Breast epithelium (tissue), 4 donors: ENCODE data around the gene RAC3. TPM values are rescaled to one million over a fixed set of nuclear protein-coding genes. Genes with fewer than 3 reads are reported as not detected.

Experiments used
- DNase-seq, 2 donors: peaks; one replicate each; pipeline ENCODE4 v3.0.0-alpha.2; 2019; ENCODE audit warnings: low spot score in 2 of 2
- H3K27ac ChIP-seq, 2 donors: fragments of 200-600 bp; sonication (generic) in 1 of 2; one replicate each; pipeline ENCODE4 v1.5.1; 2016 to 2019; ENCODE audit warnings: mild to moderate bottlenecking in 1 of 2
- H3K27me3 ChIP-seq, 2 donors: fragments of 200-600 bp; sonication (generic) in 1 of 2; one replicate each; pipeline versions ENCODE4 v1.5.1 to v1.6.0; 2017 to 2019; ENCODE audit warnings: control low read depth in 1 of 2, mild to moderate bottlenecking in 1 of 2
- H3K36me3 ChIP-seq: fragments of 200-600 bp; one replicate; pipeline ENCODE4 v1.5.1; 2019
- H3K4me1 ChIP-seq, 2 donors: fragments of 200-600 bp; sonication (generic); one replicate each; pipeline ENCODE4 v1.5.1; 2016 to 2019; ENCODE audit warnings: control low read depth in 1 of 2
- H3K4me3 ChIP-seq, 3 donors: fragments of 200-600 bp; sonication (generic); 1 replicate in 2 of 3; 2 replicates in 1 of 3; pipeline ENCODE4 v1.5.1; 2016 to 2019; ENCODE audit warnings: mild to moderate bottlenecking in 3 of 3, moderate library complexity in 2 of 3
- H3K9me3 ChIP-seq, 2 donors: fragments of 200-600 bp; sonication (generic) in 1 of 2; one replicate each; pipeline ENCODE4 v1.5.1; 2016 to 2019; ENCODE audit warnings: control low read depth in 1 of 2
- POLR2A ChIP-seq: fragments of 450-650 bp; IDR thresholded peaks from one replicate; pipeline ENCODE4 v1.6.1; 2016; ENCODE audit warnings: antibody characterized with exemption, mild to moderate bottlenecking, moderate library complexity
- POLR2AphosphoS5 ChIP-seq, 3 donors: sonication (generic); formaldehyde crosslinking; IDR thresholded peaks; one replicate each; pipeline ENCODE4 v1.6.1; 2017; ENCODE audit warnings: antibody characterized with exemption in 3 of 3
- intact Hi-C: fragments of 100-400 bp; cut with DNase I; formaldehyde crosslinking; loops from one replicate; pipeline ENCODE4 v1.15.1; 2023; ENCODE audit warnings: low total_unique reads
- total RNA-seq, 3 donors: library from RNA; depleted of rRNA; stranded (reverse); fragments of >200 nt; gene quantifications; one replicate each; pipeline ENCODE4 v1.1.0, GENCODE V29; 2016
- TF ChIP-seq, protein P1 (sequence below), 3 donors: fragments of 450-650 bp; IDR thresholded peaks; one replicate each; pipeline ENCODE4 v1.5.1; 2016 to 2017; ENCODE audit warnings: antibody characterized with exemption in 3 of 3, mild to moderate bottlenecking in 3 of 3, moderate library complexity in 3 of 3

The RAC3 gene
- total RNA-seq = 10 to 100 TPM in 2 of 3 donors, 1 to 10 TPM in 1; 7.6 to 23.0 (median 16.1) TPM

DNA sequence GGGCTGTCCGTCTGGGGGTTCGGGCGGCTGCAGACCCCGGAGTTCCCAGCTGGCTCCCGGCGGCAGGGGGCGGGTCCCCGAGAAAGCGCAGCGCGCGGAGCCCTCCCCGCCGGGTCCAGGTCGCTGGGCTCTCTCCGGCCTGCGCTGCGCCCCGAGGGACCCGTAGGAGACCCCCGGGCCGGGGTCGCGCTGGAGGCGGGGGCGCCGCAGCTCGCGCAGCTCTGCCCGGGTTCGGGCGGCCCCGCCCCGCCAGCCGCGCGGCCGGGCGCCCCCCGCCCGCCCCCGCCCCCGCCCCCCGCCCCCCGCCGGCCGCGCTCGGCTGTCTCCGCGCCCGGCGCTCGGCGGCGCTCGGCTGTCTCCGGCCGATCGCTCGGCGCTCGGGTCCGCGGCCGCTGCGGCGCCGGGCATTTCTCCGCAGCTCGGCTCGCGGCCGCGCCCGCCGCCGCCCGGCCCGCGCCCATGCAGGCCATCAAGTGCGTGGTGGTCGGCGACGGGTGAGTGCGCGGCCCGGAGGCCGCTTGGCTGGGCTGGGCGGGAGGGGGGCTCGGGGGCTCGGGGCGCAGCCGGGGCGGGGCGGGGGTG lies at the start of gene RAC3:
Gene RAC3, plus strand, starts transcription at position 376 of the 582 bp plus-strand sequence. Its CDS starts 84 bp downstream, at position 460.
- H3K9me3 ChIP-seq = no peaks in the 10 kb centered on the region
- H3K4me3 ChIP-seq = peak within 1 kb of the TSS; percentile 30 to 90 (median 59)
- peaks cover 5 to 7% of the 10 kb centered on the region in 2 donors for H3K4me1 ChIP-seq
- TF ChIP-seq, protein P1, sequence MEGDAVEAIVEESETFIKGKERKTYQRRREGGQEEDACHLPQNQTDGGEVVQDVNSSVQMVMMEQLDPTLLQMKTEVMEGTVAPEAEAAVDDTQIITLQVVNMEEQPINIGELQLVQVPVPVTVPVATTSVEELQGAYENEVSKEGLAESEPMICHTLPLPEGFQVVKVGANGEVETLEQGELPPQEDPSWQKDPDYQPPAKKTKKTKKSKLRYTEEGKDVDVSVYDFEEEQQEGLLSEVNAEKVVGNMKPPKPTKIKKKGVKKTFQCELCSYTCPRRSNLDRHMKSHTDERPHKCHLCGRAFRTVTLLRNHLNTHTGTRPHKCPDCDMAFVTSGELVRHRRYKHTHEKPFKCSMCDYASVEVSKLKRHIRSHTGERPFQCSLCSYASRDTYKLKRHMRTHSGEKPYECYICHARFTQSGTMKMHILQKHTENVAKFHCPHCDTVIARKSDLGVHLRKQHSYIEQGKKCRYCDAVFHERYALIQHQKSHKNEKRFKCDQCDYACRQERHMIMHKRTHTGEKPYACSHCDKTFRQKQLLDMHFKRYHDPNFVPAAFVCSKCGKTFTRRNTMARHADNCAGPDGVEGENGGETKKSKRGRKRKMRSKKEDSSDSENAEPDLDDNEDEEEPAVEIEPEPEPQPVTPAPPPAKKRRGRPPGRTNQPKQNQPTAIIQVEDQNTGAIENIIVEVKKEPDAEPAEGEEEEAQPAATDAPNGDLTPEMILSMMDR (IDR thresholded peaks at IDR 0.05) = no peak
- DNase-seq = no peak
- peak within 1 kb of the TSS; percentile 61 to 83 for H3K27ac ChIP-seq
- intact Hi-C loops = loop anchor here (5.0 to 10.0 kb wide), 2 partner anchors 53 to 121 kb away; no protein-coding TSS in a partner anchor
- no peaks in the 10 kb centered on the region for H3K36me3 ChIP-seq
- H3K27me3 ChIP-seq = no peaks in the 10 kb centered on the region

- Histone ChIP-seq H3K36me3 (peaks cover 5% of the 10 kb centered on the region), H3K4me1 (peaks cover 0 to 8% of the 10 kb centered on the region in 2 donors), H3K9me3 (no peaks in the 10 kb centered on the region), H3K27me3 (no peaks in the 10 kb centered on the region), H3K4me3 (no peak overlapping the region), H3K27ac (no peak overlapping the region)
- intact Hi-C loops = no loop called here
- no peak for DNase-seq
- TF ChIP-seq, protein P1 (IDR thresholded peaks at IDR 0.05) = no peak
- TF ChIP-seq POLR2A = no peak
- no peak for TF ChIP-seq POLR2AphosphoS5 (IDR thresholded peaks at IDR 0.05)
Observed at GRCh38 chr17:81983011-81983638, 48.4 kb upstream of the RAC3 start.

DNA sequence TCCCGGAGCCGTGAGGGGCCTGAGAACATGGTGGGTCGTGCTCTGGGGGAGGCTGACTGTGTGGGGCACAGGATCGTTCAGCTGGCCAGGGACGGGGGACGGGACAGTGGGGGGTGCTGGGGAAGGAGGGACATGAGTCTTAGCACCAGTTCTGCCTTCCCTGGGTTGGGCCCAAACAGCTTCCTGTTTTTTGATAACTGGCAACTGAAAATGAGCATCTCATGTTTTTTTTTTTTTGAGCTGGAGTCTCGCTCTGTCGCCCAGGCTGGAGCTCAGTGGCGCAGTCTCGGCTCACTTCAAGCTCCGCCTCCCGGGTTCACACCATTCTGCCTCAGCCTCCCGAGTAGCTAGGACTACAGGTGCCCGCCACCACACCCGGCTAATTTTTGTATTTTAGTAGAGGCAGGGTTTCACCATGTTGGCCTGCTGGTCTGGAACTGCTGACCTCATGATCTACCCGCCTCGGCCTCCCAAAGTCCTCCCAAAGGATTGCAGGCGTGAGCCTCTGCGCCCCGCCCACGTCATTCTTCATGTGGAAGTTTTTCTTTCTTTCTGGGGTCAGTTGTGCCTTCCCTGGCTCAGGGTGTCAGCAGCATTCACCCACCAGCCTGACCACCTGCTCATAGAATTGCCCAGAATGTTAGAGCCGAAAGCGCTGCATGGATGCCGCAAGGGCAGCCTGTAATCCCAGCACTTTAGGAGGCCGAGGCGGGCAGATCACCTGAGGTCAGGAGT lies 47.7 kb upstream of the RAC3 start:
- Histone ChIP-seq H3K4me3 (no peak overlapping the region), H3K36me3 (peaks cover 5% of the 10 kb centered on the region), H3K4me1 (peaks cover 0 to 3% of the 10 kb centered on the region in 2 donors), H3K27ac (no peak overlapping the region), H3K9me3 (no peaks in the 10 kb centered on the region), H3K27me3 (no peaks in the 10 kb centered on the region)
- DNase-seq = no peak
- TF ChIP-seq POLR2A = no peak
- TF ChIP-seq POLR2AphosphoS5 (IDR thresholded peaks at IDR 0.05) = no peak
- TF ChIP-seq, protein P1 (IDR thresholded peaks at IDR 0.05) = no peak
- intact Hi-C loops = no loop called here

- Histone ChIP-seq H3K9me3 (no peaks in the 10 kb centered on the region), H3K4me1 (no peaks in the 10 kb centered on the region), H3K27ac (no peak overlapping the region), H3K4me3 (no peak overlapping the region), H3K36me3 (peaks cover 5% of the 10 kb centered on the region), H3K27me3 (no peaks in the 10 kb centered on the region)
- no peak for DNase-seq
- TF ChIP-seq, protein P1 (IDR thresholded peaks at IDR 0.05) = no peak
- TF ChIP-seq POLR2A = no peak
- no peak for TF ChIP-seq POLR2AphosphoS5 (IDR thresholded peaks at IDR 0.05)
- intact Hi-C loops = no loop called here
Observed at GRCh38 chr17:81984773-81985410, 46.6 kb upstream of the RAC3 start.
